Globus pallidus (tissue), 1 donor: ENCODE data around the gene REP15.
"Not testable (repeated sequence)": the region's sequence is repeated elsewhere in the genome, so short reads cannot be mapped to it uniquely, and the experiment has no call there.

Source experiments
- DNase-seq: peaks from one replicate; pipeline ENCODE4 v3.0.0-alpha.2; 2015; ENCODE audit warnings: low spot score

REP15 gene

DNA sequence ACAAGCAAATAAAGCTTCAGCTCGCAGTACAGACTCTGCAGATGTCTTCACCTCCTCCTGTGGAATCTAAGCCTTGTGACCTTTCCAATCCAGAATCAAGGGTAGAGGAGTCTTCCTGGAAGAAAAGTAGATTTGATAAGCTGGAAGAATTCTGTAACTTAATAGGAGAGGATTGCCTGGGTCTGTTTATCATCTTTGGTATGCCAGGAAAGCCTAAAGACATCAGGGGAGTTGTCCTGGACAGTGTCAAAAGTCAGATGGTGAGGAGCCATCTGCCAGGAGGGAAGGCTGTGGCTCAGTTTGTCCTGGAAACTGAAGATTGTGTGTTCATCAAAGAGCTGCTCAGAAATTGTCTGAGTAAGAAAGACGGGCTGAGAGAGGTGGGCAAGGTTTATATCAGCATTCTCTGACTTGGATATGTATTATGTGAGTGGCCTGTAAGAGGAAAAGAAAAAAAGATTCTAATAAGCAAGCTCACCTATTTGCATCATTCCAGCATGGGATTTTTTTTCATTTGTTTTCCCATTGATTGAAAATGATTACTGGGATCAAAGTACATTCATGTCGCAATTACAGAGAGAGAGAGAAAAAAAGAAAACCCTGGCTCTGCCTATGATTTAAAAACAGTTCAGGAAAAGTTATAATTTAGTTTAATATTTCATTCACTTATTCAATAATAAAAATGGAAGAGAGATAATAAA is 767 bp downstream of the REP15 start:
- DNase-seq, result no peak

DNA sequence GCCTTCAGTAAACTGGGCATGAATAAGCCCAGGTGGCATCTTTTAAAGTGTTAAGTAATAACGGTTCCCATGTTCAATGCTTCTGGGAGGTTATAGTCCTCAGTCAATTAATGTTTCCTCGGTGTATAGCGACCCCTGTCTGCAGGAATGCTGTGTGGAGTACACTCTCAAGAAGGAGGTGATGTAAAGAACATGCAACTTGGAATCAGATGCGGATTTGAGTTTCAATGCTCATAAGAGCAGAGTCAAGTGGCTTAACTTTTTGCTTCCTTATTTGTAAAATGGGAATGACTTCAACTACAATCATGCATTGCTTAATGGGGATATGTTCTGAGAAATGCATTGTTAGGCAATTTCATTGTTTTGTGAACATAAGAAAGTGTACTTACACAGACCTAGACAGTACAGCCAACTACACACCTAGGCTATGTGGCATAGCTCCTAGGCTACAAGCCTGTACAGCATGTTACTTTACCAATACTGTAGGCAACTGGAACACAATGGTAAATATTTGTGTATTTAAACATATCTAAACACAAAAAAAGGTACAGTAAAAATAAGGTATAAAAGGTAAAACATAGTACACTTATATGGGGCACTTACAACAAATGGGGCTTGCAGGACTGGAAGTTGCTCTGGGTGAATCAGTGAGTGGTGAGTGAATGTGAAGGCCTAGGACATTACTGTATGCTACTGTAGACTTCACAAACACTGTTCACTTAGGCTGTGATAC is 7.6 kb downstream of the REP15 start:
- DNase-seq, result peak; percentile 59

DNA sequence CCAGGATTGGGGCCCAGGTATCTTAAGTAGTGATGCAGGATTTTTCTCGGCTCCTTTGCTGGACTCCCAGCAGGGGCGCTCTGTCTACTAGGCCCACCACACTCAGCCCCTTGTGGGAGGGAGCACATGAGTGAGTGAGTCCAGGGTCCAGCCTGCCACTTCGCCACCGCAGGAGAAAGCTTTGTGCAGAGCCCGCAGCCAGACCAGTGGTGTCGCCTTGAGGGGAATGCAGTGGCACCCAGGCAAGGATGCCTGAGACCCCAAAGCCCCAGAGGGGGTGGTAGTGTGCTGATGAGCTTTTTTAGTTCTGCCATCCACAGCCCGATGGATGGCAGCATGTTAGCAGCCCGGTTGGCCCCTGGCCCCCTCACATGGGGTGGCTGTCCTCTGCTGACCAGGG is 9.0 kb downstream of the REP15 start:
- DNase-seq, result no peak

- DNase-seq, result no peak
Measured at GRCh38 chr12:27707216-27707615, 11.0 kb downstream of the REP15 start.

DNA sequence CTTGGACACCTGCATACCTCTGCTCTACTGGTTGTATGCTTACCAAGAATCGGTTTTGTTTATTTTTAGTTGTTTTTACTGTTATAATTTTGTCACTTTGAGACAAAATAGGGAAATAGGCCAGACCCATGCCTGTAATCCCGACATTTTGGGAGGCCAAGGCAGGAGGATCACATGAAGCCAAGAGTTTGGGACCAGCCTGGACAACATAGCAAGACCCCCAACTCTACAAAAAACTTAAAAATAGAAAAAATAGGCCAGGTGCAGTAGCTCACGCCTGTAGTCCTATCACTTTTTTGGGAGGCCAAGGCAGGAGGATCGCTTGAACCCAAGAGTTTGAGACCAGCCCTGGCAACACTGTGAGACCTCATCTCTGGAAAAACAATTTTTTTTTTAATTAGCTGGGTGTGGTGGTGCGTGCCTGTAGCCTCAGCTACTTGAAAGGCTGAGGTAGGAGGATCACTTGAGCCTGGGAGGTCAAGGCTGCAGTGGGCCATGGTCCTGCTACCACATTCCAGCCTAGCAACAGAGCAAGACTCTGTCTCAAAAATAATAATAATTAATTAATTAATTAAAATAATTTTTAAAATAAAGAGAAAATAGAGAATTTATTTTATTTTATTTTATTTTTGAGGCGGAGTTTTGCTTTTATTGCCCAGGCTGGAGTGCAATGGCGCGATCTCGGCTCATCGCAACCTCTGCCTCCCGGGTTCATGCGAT is 13.1 kb downstream of the REP15 start:
- DNase-seq, result no peak

- DNase-seq, result no peak
Measured at GRCh38 chr12:27709932-27710591, 13.8 kb downstream of the REP15 start.

DNA sequence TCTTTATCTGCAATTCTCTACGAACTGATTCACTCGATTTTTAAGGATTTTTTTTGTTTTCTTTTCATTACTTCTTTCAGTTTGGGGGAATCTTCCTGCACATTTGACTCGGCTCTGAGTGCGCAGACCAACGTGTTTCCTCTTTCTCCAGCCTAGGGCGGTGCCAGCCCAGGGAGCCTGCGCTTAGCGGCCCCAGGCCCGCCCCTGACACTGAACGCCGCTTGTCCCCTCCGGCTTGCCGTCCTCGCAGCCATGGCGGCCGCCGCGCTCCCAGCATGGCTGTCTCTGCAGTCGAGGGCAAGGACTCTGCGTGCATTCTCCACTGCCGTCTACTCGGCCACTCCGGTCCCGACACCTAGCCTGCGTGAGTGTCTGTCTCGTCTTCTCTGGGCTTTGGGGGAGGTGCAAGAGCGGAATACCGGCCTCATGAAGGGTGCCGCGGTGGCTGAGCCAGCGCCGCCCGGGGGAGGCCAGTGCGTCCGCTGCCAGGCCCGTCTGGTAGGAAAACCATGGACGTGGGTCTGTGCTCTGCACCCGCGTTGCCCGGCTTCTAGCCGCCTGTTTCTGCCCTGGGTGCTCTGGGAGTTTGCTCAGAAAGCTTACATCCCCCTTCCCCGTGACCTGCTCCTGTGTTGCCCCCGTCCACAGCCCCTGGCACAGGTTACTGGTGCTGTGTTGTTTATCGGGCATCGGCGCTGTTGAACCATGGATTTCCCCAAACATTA is 14.5 kb downstream of the REP15 start, which contains the start of gene MRPS35:
Gene MRPS35 (plus strand): TSS at position 241 of the 725 bp plus-strand sequence. CDS start 12 bp downstream, at position 253.
- peak; percentile 88 for DNase-seq

- no peak for DNase-seq
Measured at GRCh38 chr12:27711317-27711682, 15.1 kb downstream of the REP15 start.

DNA sequence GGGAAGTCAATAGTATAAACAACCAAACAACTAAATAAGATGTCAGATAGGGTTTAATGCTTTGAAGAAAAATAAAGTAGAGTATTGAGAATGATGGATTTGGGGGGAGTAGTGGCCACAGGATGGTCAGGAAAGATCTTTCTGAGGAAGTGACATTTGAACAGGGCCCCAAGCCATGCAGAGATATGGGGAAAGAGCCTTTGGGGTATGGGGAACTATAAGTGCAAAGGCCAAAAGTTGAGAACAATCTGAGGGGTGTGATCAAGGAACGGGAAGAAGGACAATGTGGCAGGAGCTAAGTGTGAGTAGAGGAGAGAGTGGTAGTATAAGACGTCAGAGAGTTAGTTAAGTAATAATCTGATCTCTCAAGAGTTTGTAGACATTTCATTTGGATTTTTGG is 15.7 kb downstream of the REP15 start:
- DNase-seq, result no peak

DNA sequence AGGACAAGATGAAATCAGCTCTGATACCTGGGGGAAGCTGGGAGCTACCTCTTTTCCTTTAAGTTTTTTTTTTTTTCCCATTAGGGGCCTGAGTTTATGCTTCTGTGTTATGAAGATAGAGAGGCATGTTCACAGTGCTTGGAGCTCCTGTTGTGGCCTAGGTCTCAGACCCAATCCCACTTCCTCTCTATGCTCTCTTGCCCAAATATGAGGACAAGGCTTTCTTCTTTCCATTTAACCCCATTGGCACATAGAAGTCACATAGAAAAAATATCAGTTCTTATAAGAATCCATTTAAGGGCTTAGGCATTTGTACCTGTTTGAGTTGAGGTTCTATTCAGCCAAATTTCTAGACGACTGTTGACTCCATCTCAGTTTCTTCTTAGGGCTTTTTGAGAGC is 27.0 kb downstream of the REP15 start:
- DNase-seq, result no peak

DNA sequence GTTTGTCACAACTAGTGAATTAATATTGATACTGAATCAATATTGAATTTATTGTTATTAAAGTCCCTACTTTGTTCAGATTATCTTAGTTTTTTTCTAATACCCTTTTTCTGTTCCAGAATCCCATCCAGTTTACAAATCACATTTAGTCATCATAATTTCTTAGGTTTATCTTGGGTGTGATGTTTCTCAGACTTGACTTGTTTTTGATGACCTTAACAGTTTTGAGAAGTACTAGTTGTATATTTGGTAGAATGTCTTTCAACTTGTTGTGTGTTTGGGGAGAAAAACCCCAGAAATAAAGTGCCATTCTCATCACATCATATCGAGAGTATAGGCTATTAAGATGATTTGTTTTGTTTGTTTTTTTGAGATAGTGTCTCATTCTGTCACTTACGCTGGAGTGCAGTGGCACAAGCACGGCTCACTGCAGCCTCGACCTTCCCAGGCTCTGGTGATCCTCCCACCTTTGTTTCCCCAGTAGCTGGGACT is 33.9 kb downstream of the REP15 start:
- DNase-seq, result no peak

DNA sequence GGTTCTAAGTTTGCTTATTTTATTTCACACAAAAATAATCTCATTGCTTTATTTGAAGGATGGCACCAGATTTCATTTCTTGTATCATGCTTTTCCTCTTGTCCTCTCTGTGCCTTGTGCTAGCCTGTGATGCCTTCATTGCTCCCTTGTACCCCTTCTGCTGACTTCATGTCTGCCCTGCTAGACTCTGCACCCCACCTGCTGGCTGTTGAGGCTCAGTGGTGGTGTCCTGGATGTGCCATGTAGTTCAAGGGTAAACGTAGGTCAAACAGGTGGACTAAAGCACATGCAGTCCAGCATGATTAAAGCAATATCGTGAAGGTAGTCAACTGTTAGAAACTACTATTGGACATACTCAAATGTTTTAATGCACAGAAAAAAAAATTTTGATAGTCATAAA is 36.0 kb downstream of the REP15 start:
- DNase-seq, result no peak

DNA sequence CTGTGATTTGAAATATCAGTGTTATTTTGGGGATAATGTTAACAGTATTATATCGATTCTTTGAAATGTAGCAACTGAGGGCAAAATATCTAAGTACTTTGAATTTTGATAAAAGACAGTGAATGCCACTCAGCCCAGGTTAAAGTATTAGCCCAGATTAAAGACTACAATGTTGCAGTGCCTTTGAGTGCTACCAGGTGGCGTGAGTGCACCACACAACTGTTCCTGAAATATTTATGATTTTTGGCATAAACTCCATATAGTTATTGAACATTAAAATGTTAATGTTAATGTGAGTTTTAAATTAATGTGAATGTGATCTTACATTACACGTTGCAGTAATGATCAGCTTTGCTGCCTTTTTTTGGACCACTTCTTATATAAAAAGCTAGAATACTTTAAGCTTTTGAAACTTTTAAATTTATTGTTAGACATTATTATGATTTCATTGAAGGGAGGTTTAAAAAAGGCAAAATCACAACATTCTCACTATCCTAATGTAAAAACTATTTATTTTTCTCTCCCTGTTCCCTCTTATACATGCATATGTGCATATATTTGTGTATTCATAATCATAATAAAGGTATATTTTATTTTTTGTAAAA is 36.9 kb downstream of the REP15 start:
- DNase-seq, result peak; percentile 16

GRCh38 chr12:27733791-27734190 is 37.5 kb downstream of the REP15 start:
- no peak for DNase-seq

DNA sequence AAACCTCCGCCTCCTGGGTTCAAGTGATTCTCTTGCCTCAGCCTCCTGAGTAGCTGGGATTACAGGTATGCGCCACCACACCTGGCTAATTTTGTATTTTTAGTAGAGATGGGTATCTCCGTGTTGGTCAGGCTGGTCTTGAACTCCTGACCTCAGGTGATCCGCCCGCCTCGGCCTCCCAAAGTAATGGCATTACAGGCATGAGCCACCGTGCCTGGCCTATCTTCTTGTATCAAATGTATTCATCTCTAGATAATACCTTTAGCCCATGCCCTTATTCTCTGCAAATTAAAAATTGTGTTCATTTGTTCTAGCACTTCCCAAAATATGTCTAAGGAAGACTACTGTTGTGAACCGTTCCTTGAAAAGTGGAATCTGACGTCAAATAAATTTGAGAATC is 38.1 kb downstream of the REP15 start:
- not testable (repeated sequence) for DNase-seq

GRCh38 chr12:27743601-27744000 is 47.4 kb downstream of the REP15 start:
- no peak for DNase-seq

DNA sequence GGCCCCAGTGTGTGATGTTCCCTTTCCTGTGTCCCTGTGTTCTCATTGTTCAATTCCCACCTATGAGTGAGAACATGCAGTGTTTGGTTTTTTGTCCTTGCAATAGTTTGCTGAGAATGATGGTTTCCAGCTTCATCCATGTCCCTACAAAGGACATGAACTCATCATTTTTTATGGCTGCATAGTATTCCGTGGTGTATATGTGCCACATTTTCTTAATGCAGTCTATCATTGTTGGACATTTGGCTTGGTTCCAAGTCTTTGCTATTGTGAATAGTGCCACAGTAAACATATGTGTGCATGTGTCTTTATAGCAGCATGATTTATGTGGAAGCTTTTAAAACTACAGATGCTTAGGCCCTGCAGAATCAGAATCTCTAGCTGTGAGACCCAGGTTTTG is 49.5 kb downstream of the REP15 start:
- DNase-seq, result not testable (repeated sequence)
